ENCODE data around the gene ADIPOR2.
A peak's percentile ranks its signal among the peaks of the same experiment; 100 is the strongest.

ADIPOR2 gene, protein sequence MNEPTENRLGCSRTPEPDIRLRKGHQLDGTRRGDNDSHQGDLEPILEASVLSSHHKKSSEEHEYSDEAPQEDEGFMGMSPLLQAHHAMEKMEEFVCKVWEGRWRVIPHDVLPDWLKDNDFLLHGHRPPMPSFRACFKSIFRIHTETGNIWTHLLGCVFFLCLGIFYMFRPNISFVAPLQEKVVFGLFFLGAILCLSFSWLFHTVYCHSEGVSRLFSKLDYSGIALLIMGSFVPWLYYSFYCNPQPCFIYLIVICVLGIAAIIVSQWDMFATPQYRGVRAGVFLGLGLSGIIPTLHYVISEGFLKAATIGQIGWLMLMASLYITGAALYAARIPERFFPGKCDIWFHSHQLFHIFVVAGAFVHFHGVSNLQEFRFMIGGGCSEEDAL

GRCh38 chr12:1690578-1691122, at the start of gene ADIPOR2:
Gene ADIPOR2, plus strand, starts transcription at chr12:1691070. Its CDS starts 63,274 bp downstream, at chr12:1754344.
- peak; percentile 90 for DNase-seq (ENCODE audit: low read depth in 2 of 2)

GRCh38 chr12:1642513-1642912, 48.4 kb upstream of the ADIPOR2 start:
- DNase-seq (ENCODE audit: low read depth in 2 of 2), result no peak

GRCh38 chr12:1643043-1643442, 47.8 kb upstream of the ADIPOR2 start:
- DNase-seq (ENCODE audit: low read depth in 2 of 2), result no peak

- DNase-seq (ENCODE audit: low read depth in 2 of 2), result no peak
These were observed 46.9 kb upstream of the ADIPOR2 start for GRCh38 chr12:1643905-1644533.

- no peak for DNase-seq (ENCODE audit: low read depth in 2 of 2)
These were observed 46.1 kb upstream of the ADIPOR2 start for GRCh38 chr12:1644534-1645438.

DNA sequence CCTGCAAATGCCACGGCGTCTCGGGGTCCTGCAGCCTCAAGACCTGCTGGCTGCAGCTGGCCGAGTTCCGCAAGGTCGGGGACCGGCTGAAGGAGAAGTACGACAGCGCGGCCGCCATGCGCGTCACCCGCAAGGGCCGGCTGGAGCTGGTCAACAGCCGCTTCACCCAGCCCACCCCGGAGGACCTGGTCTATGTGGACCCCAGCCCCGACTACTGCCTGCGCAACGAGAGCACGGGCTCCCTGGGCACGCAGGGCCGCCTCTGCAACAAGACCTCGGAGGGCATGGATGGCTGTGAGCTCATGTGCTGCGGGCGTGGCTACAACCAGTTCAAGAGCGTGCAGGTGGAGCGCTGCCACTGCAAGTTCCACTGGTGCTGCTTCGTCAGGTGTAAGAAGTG, 45.1 kb upstream of the ADIPOR2 start:
- no peak for DNase-seq (ENCODE audit: low read depth in 2 of 2)

DNA sequence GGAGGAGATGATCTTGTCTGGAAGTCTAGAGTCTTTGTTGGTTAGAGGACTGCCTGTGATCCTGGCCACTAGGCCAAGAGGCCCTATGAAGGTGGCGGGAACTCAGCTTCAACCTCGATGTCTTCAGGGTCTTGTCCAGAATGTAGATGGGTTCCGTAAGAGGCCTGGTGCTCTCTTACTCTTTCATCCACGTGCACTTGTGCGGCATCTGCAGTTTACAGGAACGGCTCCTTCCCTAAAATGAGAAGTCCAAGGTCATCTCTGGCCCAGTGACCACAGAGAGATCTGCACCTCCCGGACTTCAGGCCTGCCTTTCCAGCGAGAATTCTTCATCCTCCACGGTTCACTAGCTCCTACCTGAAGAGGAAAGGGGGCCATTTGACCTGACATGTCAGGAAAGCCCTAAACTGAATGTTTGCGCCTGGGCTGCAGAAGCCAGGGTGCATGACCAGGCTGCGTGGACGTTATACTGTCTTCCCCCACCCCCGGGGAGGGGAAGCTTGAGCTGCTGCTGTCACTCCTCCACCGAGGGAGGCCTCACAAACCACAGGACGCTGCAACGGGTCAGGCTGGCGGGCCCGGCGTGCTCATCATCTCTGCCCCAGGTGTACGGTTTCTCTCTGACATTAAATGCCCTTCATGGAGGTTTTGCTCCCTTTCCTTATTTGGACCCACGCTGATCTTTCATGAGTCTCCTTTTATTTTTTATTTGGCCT, 44.1 kb upstream of the ADIPOR2 start:
- DNase-seq (ENCODE audit: low read depth in 2 of 2), result no peak

GRCh38 chr12:1647285-1647669, 43.6 kb upstream of the ADIPOR2 start:
- DNase-seq (ENCODE audit: low read depth in 2 of 2), result no peak

GRCh38 chr12:1650260-1650977, 40.5 kb upstream of the ADIPOR2 start:
- no peak for DNase-seq (ENCODE audit: low read depth in 2 of 2)

- DNase-seq (ENCODE audit: low read depth in 2 of 2), result no peak
These were observed 39.9 kb upstream of the ADIPOR2 start for GRCh38 chr12:1650978-1651361.

DNA sequence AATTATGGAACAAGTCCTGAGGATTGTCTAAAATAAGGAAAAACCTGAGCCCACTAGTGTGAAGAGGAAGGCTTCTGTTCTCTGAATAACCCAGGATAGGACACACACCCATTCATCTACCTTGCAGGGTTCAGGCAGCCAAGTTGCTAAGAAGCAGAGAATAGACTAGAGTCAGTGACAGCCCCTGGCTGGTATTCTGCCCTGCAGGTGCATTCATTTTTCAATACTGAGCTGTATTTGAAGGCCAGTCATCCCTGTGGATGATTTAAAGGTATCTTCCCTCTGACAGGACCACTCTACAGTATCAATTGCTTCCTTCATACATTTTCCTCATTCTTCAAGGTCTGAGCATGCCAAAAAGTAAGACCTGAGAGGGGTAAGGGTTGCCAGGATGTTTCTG, 38.9 kb upstream of the ADIPOR2 start:
- no peak for DNase-seq (ENCODE audit: low read depth in 2 of 2)

- no peak for DNase-seq (ENCODE audit: low read depth in 2 of 2)
These were observed 35.6 kb upstream of the ADIPOR2 start for GRCh38 chr12:1655225-1655788.

- DNase-seq (ENCODE audit: low read depth in 2 of 2), result no peak
These were observed 34.0 kb upstream of the ADIPOR2 start for GRCh38 chr12:1656902-1657301.

DNA sequence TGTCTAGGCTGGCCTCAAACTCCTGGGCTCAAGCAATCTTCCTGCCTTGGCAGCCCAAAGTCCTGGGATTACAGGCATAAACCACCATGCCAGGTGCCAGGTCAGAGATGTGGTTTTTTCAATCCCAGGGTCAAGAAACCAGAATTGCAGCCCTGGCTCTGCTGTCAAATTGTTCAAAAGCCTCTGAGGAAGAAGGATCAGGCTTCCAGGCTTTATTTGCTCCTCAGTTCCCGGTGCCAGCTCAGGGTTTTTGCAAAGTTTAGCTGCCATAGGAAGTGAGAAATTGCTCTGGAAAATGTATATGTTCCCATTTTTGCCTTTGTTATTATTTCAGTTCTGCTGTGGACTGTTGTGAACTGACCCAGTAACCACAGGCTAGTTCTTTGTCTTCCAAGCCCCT, 33.2 kb upstream of the ADIPOR2 start:
- DNase-seq (ENCODE audit: low read depth in 2 of 2), result no peak

DNA sequence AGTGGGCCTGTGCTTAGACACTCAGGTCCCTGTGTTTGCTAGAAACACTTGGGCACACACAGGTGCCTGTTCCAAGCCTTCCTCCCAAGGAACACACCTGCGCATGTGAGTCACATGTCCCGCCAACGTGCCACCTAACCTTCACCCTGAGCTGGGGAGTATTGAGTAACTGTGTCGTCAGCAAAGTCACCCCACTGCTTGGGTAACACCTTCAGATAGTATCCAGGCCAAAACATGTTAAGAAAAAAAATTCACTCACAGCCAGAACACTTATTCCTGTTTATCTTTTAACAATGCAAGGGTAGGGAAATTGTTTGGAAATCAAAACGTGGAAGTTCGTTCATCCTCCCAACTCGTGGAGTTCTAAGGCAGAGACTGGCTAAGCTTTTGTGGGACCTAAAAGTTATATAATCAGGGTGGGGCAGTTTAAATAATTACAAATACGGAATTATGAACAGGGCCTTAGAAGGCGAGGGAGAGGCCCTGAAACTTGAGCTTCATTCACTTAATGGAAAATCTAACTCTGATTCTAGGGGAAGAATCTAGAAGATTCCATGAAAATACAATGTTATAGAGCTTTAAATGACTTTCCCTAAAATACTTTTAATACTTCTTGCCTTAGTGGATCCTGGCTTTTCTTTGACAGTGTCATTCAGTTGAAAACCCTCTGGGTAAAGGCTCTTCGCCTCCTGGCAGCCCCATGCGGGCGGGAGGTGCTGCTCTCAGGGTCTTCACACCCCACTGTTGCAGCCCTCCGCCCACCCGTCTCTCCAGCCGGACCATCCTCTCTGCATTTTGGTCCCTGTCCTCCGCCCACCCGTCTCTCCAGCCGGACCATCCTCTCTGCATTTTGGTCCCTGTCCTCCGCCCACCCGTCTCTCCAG, 30.3 kb upstream of the ADIPOR2 start:
- DNase-seq (ENCODE audit: low read depth in 2 of 2), result peak; percentile 30 to 49

- peak; percentile 67 to 69 for DNase-seq (ENCODE audit: low read depth in 2 of 2)
These were observed 29.1 kb upstream of the ADIPOR2 start for GRCh38 chr12:1661553-1662335.

- DNase-seq (ENCODE audit: low read depth in 2 of 2), result no peak
These were observed 28.0 kb upstream of the ADIPOR2 start for GRCh38 chr12:1662761-1663439.
